PC-9 (cell line): ENCODE measurements around the gene DNMT3A. TPM values are rescaled to one million over a fixed set of nuclear protein-coding genes. Genes with fewer than 3 reads are reported as not detected.

Source experiments
- BruUV-seq: library from RNA; stranded (reverse); fragments of 400-500 nt; replicated peaks from 2 replicates; lab custom pipeline; 2021; lab: Mats Ljungman, UMichigan
- CTCF ChIA-PET: fragments of 300-600 bp; sonication (Branson Sonifier 250); formaldehyde crosslinking; loops from one replicate; lab custom pipeline; 2022; ENCODE audit warnings: antibody characterized with exemption; lab: Charles Lee
- POLR2A ChIA-PET: fragments of 300-600 bp; sonication (Branson Sonifier 250); formaldehyde crosslinking; loops from one replicate; lab custom pipeline; 2022; ENCODE audit warnings: antibody characterized with exemption; ENCODE audit not compliant: unreplicated experiment; lab: Charles Lee
- DNase-seq, 2 experiments: peaks; one replicate each; pipeline versions ENCODE4 v3.0.0 to v3.0.0-alpha.2; 2015 to 2022; ENCODE audit warnings: mixed read lengths in 1 of 2
- H2AFZ ChIP-seq: fragments of 200-600 bp; sonication (generic); 2 replicates; pipeline ENCODE4 v1.8.1; 2017; ENCODE audit warnings: antibody characterized with exemption
- H3F3A ChIP-seq: fragments of 200-600 bp; sonication (generic); 2 replicates; pipeline ENCODE4 v1.8.1; 2017; ENCODE audit warnings: antibody characterized with exemption, mild to moderate bottlenecking, low read depth; ENCODE audit not compliant: insufficient read depth
- H3K27ac ChIP-seq: fragments of 200-600 bp; sonication (generic); 2 replicates; pipeline ENCODE4 v1.6.1; 2016; ENCODE audit warnings: mixed run types
- H3K27me3 ChIP-seq: fragments of 200-600 bp; sonication (generic); 2 replicates; pipeline ENCODE4 v1.6.1; 2016; ENCODE audit warnings: low read depth, mixed run types; ENCODE audit not compliant: insufficient read depth
- H3K36me3 ChIP-seq: fragments of 200-600 bp; sonication (generic); 2 replicates; pipeline ENCODE4 v1.6.1; 2016; ENCODE audit warnings: low read depth, mixed run types
- H3K4me1 ChIP-seq: fragments of 200-600 bp; sonication (generic); replicated peaks from 2 replicates; pipeline ENCODE4 v1.6.1; 2016; ENCODE audit warnings: mixed run types; ENCODE audit not compliant: insufficient read depth
- H3K4me2 ChIP-seq: fragments of 200-600 bp; sonication (generic); 2 replicates; pipeline ENCODE4 v1.6.1; 2017; ENCODE audit warnings: mixed run types
- H3K4me3 ChIP-seq: fragments of 200-600 bp; sonication (generic); 2 replicates; pipeline ENCODE4 v1.6.1; 2016; ENCODE audit warnings: mixed run types
- H3K79me2 ChIP-seq: fragments of 200-600 bp; sonication (generic); 2 replicates; pipeline ENCODE4 v1.6.1; 2017; ENCODE audit warnings: low read depth, mixed run types
- H3K9me2 ChIP-seq: fragments of 200-600 bp; sonication (generic); 2 replicates; pipeline ENCODE4 v1.8.1; 2017; ENCODE audit warnings: mild to moderate bottlenecking; ENCODE audit not compliant: insufficient read depth
- H3K9me3 ChIP-seq: fragments of 200-600 bp; sonication (generic); 2 replicates; pipeline ENCODE4 v1.8.1; 2016; ENCODE audit warnings: low read depth; ENCODE audit not compliant: insufficient read depth
- H4K20me1 ChIP-seq: fragments of 200-600 bp; sonication (generic); 2 replicates; pipeline ENCODE4 v1.8.1; 2017; ENCODE audit not compliant: insufficient read depth
- CTCF ChIP-seq: fragments of 200-600 bp; sonication (generic); conservative IDR thresholded peaks from 2 replicates; pipeline ENCODE4 v1.6.1; 2017; ENCODE audit warnings: mixed run types, antibody characterized with exemption, mild to moderate bottlenecking, moderate library complexity
- EZH2 ChIP-seq: fragments of 200-600 bp; sonication (generic); IDR thresholded peaks from 2 replicates; pipeline ENCODE4 v1.8.0; 2017; ENCODE audit warnings: antibody characterized with exemption, low read depth
- intact Hi-C: fragments of 100-400 bp; cut with micrococcal nuclease; formaldehyde crosslinking; loops from one replicate; pipeline ENCODE4 v1.10.0; 2022; ENCODE audit not compliant: unreplicated experiment
- total RNA-seq: library from RNA; stranded (reverse); gene quantifications from 2 replicates; pipeline ENCODE4 v1.2.3, GENCODE V29; 2021

DNMT3A gene
- total RNA-seq, 1 experiment from 2014 or later, result 38.9 TPM

- BruUV-seq, result no TSS peak
- Histone ChIP-seq H3K9me3 (no peaks in the 10 kb centered on the region), H3K4me3 (no peak overlapping the region), H3K9me2 (no peaks in the 10 kb centered on the region), H3K36me3 (no peaks in the 10 kb centered on the region), H3K4me2 (no peak overlapping the region), H3F3A (peaks cover 9% of the 10 kb centered on the region; the same call in 1 of the 2 replicates), H4K20me1 (no peaks in the 10 kb centered on the region), H3K27ac (no peak overlapping the region), H3K27me3 (no peaks in the 10 kb centered on the region), H3K79me2 (no peaks in the 10 kb centered on the region), H2AFZ (no peak overlapping the region), H3K4me1 (no peaks in the 10 kb centered on the region)
- no peak for DNase-seq
- CTCF ChIA-PET, result interaction anchor here (1.5 kb wide), 1 partner anchor 10 kb away, joined by 4 read pairs; no protein-coding TSS in a partner anchor
- no peak for TF ChIP-seq EZH2
- no peak for TF ChIP-seq CTCF
- POLR2A ChIA-PET, result no interaction called here
- intact Hi-C loops, result no loop called here
Measured at GRCh38 chr2:25371253-25372241, 29.8 kb upstream of the DNMT3A start.

GRCh38 chr2:25369876-25370275, 28.2 kb upstream of the DNMT3A start:
- BruUV-seq, result no TSS peak
- H3K27me3 ChIP-seq, result no peaks in the 10 kb centered on the region
- TF ChIP-seq CTCF (no peak), EZH2 (no peak)
- POLR2A ChIA-PET, result no interaction called here
- CTCF ChIA-PET, result no interaction called here
- no peaks in the 10 kb centered on the region for H3K9me2 ChIP-seq
- H3K4me1 ChIP-seq, result no peaks in the 10 kb centered on the region
- 0 out of 2 replicates have a peak, but pooled peaks cover 5% of the 10 kb centered on the region for H3F3A ChIP-seq
- no peak overlapping the region for H3K4me2 ChIP-seq
- no peaks in the 10 kb centered on the region for H3K9me3 ChIP-seq
- H3K79me2 ChIP-seq, result no peaks in the 10 kb centered on the region
- H3K27ac ChIP-seq, result no peak overlapping the region
- no peaks in the 10 kb centered on the region for H4K20me1 ChIP-seq
- H3K36me3 ChIP-seq, result no peaks in the 10 kb centered on the region
- no peak for DNase-seq
- intact Hi-C loops, result no loop called here
- H2AFZ ChIP-seq, result no peak overlapping the region
- H3K4me3 ChIP-seq, result no peak overlapping the region

- ChIA-PET POLR2A (no interaction called here), CTCF (no interaction called here)
- Histone ChIP-seq H3K36me3 (no peaks in the 10 kb centered on the region), H3K27me3 (no peaks in the 10 kb centered on the region), H4K20me1 (no peaks in the 10 kb centered on the region), H3K9me3 (no peaks in the 10 kb centered on the region), H2AFZ (no peak overlapping the region), H3K27ac (no peak overlapping the region), H3K4me1 (no peaks in the 10 kb centered on the region), H3K4me3 (no peak overlapping the region), H3K4me2 (no peak overlapping the region), H3F3A (0 out of 2 replicates have a peak, but pooled peaks cover 5% of the 10 kb centered on the region), H3K9me2 (no peaks in the 10 kb centered on the region), H3K79me2 (no peaks in the 10 kb centered on the region)
- DNase-seq, result no peak
- TF ChIP-seq CTCF (no peak), EZH2 (no peak)
- BruUV-seq, result no TSS peak
- intact Hi-C loops, result no loop called here
Measured at GRCh38 chr2:25369439-25369838, 27.7 kb upstream of the DNMT3A start.
